Mesendoderm (in vitro differentiated cells): ENCODE data around the gene GLRA3.

Experiments
- DNase-seq: peaks from one replicate; pipeline ENCODE4 v3.0.0; 2013
- H2AK5ac ChIP-seq: 2 replicates; pipeline ENCODE4 v1.6.1; 2013; ENCODE audit warnings: low read length, inconsistent platforms
- H2BK120ac ChIP-seq: 2 replicates; pipeline ENCODE4 v1.6.1; 2013; ENCODE audit warnings: low read depth, mild to moderate bottlenecking, low read length, moderate library complexity, mixed read lengths
- H2BK15ac ChIP-seq: replicated peaks from 2 replicates; pipeline ENCODE4 v1.6.1; 2013; ENCODE audit warnings: low read depth, mild to moderate bottlenecking, moderate library complexity
- H2BK5ac ChIP-seq: 2 replicates; pipeline ENCODE4 v1.6.1; 2013; ENCODE audit warnings: low read length, inconsistent platforms
- H3K18ac ChIP-seq: 2 replicates; pipeline ENCODE4 v1.6.1; 2013; ENCODE audit warnings: mild to moderate bottlenecking, low read length, mixed read lengths
- H3K23ac ChIP-seq: one replicate; pipeline ENCODE4 v1.6.1; 2013; ENCODE audit warnings: low read length
- H3K27ac ChIP-seq: 2 replicates; pipeline ENCODE4 v1.5.1; 2013; ENCODE audit warnings: low read depth, mild to moderate bottlenecking, inconsistent platforms, low read length, moderate library complexity
- H3K27me3 ChIP-seq: 2 replicates; pipeline ENCODE4 v1.6.1; 2013; ENCODE audit warnings: low read length, control low read depth, mild to moderate bottlenecking, inconsistent platforms; ENCODE audit not compliant: insufficient read depth, poor library complexity
- H3K36me3 ChIP-seq: 2 replicates; pipeline ENCODE4 v1.6.1; 2013; ENCODE audit warnings: low read length, inconsistent platforms; ENCODE audit not compliant: control insufficient read depth, insufficient read depth
- H3K4ac ChIP-seq: one replicate; pipeline ENCODE4 v1.6.1; 2013; ENCODE audit warnings: low read depth, mild to moderate bottlenecking, low read length, moderate library complexity
- H3K4me1 ChIP-seq: 2 replicates; pipeline ENCODE4 v1.6.1; 2013; ENCODE audit warnings: low read depth, low read length, inconsistent platforms; ENCODE audit not compliant: control insufficient read depth
- H3K4me2 ChIP-seq: 2 replicates; pipeline ENCODE4 v1.6.1; 2013; ENCODE audit warnings: low read length
- H3K4me3 ChIP-seq: 2 replicates; pipeline ENCODE4 v1.5.1; 2013; ENCODE audit warnings: mild to moderate bottlenecking, low read length
- H3K56ac ChIP-seq: one replicate; pipeline ENCODE4 v1.6.1; 2013; ENCODE audit warnings: low read length
- H3K79me1 ChIP-seq: 2 replicates; pipeline ENCODE4 v1.6.1; 2013; ENCODE audit warnings: low read length, inconsistent platforms
- H3K79me2 ChIP-seq: 2 replicates; pipeline ENCODE4 v1.6.1; 2013; ENCODE audit warnings: mild to moderate bottlenecking, low read length; ENCODE audit not compliant: control insufficient read depth, insufficient read depth
- H3K9ac ChIP-seq: 2 replicates; pipeline ENCODE4 v1.6.1; 2013; ENCODE audit warnings: low read length, inconsistent platforms
- H4K5ac ChIP-seq: one replicate; pipeline ENCODE4 v1.6.1; 2013; ENCODE audit warnings: low read length
- H4K8ac ChIP-seq: one replicate; pipeline ENCODE4 v1.6.1; 2013; ENCODE audit warnings: low read depth, mild to moderate bottlenecking, control low read depth, low read length, moderate library complexity
- WGBS: extraction: QIAGEN DNeasy Blood & Tissue Kit; methylation state at CpG from one replicate; pipeline ENCODE4 v1.1.7; 2013; ENCODE audit warnings: low lambda C conversion rate, missing lambda C conversion rate; ENCODE audit not compliant: insufficient coverage; ENCODE audit errors: extremely low coverage; 5-methylcytosine and 5-hydroxymethylcytosine counted together

The GLRA3 gene

GRCh38 chr4:174717828-174718227 lies 111.2 kb downstream of the GLRA3 start:
- Histone ChIP-seq H3K27ac (no peak overlapping the region), H3K36me3 (no peaks in the 10 kb centered on the region), H3K4ac (no peak overlapping the region), H2BK5ac (no peak overlapping the region), H4K5ac (no peak overlapping the region), H3K79me2 (no peaks in the 10 kb centered on the region), H3K27me3 (no peaks in the 10 kb centered on the region), H2BK15ac (no peak overlapping the region), H3K23ac (no peak overlapping the region), H4K8ac (no peak overlapping the region), H3K56ac (no peak overlapping the region), H2BK120ac (no peak overlapping the region), H3K4me2 (no peak overlapping the region), H3K18ac (no peak overlapping the region), H3K9ac (no peak overlapping the region), H3K4me1 (no peaks in the 10 kb centered on the region), H2AK5ac (no peak overlapping the region), H3K4me3 (no peak overlapping the region), H3K79me1 (no peaks in the 10 kb centered on the region)
- DNase-seq = no peak
- no CpG with 5 or more reads among the region's 3 CpGs for WGBS

GRCh38 chr4:174716986-174717770 lies 111.9 kb downstream of the GLRA3 start:
- DNase-seq = no peak
- H3K23ac ChIP-seq = no peak overlapping the region
- H3K27me3 ChIP-seq = no peaks in the 10 kb centered on the region
- H3K27ac ChIP-seq = no peak overlapping the region
- H2AK5ac ChIP-seq = no peak overlapping the region
- no peaks in the 10 kb centered on the region for H3K79me1 ChIP-seq
- no peak overlapping the region for H2BK120ac ChIP-seq
- H3K4ac ChIP-seq = no peak overlapping the region
- H4K8ac ChIP-seq = no peak overlapping the region
- no peaks in the 10 kb centered on the region for H3K4me1 ChIP-seq
- no peaks in the 10 kb centered on the region for H3K79me2 ChIP-seq
- H3K56ac ChIP-seq = no peak overlapping the region
- no peak overlapping the region for H2BK5ac ChIP-seq
- no peak overlapping the region for H3K4me3 ChIP-seq
- H4K5ac ChIP-seq = no peak overlapping the region
- no peak overlapping the region for H3K18ac ChIP-seq
- no peak overlapping the region for H2BK15ac ChIP-seq
- WGBS = no CpG with 5 or more reads among the region's 3 CpGs
- H3K9ac ChIP-seq = no peak overlapping the region
- H3K4me2 ChIP-seq = no peak overlapping the region
- H3K36me3 ChIP-seq = no peaks in the 10 kb centered on the region

- DNase-seq = peak; percentile 77
- no CpG with 5 or more reads among the region's 8 CpGs for WGBS
Observed at GRCh38 chr4:174714393-174715211, 114.4 kb downstream of the GLRA3 start.

GRCh38 chr4:174713821-174714220 lies 115.2 kb downstream of the GLRA3 start:
- Histone ChIP-seq H3K9ac (no peak overlapping the region), H2BK15ac (no peak overlapping the region), H3K23ac (no peak overlapping the region), H3K36me3 (no peaks in the 10 kb centered on the region), H3K56ac (no peak overlapping the region), H3K4me2 (no peak overlapping the region), H4K8ac (no peak overlapping the region), H3K27ac (no peak overlapping the region), H3K79me1 (no peaks in the 10 kb centered on the region), H3K4me1 (no peaks in the 10 kb centered on the region), H4K5ac (no peak overlapping the region), H2BK120ac (no peak overlapping the region), H3K4me3 (no peak overlapping the region), H3K18ac (peak overlapping the region; percentile 51), H2BK5ac (no peak overlapping the region), H2AK5ac (no peak overlapping the region), H3K27me3 (no peaks in the 10 kb centered on the region), H3K79me2 (no peaks in the 10 kb centered on the region), H3K4ac (no peak overlapping the region)
- no CpG with 5 or more reads among the region's 2 CpGs for WGBS
- DNase-seq = peak; percentile 47

More at GRCh38 chr4:174714393-174715211, 114.4 kb downstream of the GLRA3 start:
- H3K23ac ChIP-seq = no peak overlapping the region
- no peak overlapping the region for H2BK15ac ChIP-seq
- H3K9ac ChIP-seq = no peak overlapping the region
- no peak overlapping the region for H4K5ac ChIP-seq
- H3K36me3 ChIP-seq = no peaks in the 10 kb centered on the region
- no peak overlapping the region for H3K4ac ChIP-seq
- H3K79me1 ChIP-seq = no peaks in the 10 kb centered on the region
- H3K56ac ChIP-seq = no peak overlapping the region
- H3K79me2 ChIP-seq = no peaks in the 10 kb centered on the region
- no peak overlapping the region for H4K8ac ChIP-seq
- no peak overlapping the region for H2AK5ac ChIP-seq
- no peak overlapping the region for H3K4me3 ChIP-seq
- no peak overlapping the region for H2BK120ac ChIP-seq
- no peak overlapping the region for H3K27ac ChIP-seq
- H3K4me1 ChIP-seq = no peaks in the 10 kb centered on the region
- H3K27me3 ChIP-seq = no peaks in the 10 kb centered on the region
- no peak overlapping the region for H3K4me2 ChIP-seq
- no peak overlapping the region for H2BK5ac ChIP-seq
- no peak overlapping the region for H3K18ac ChIP-seq

GRCh38 chr4:174713181-174713580 lies 115.9 kb downstream of the GLRA3 start:
- Histone ChIP-seq H3K27me3 (no peaks in the 10 kb centered on the region), H2BK120ac (no peak overlapping the region), H3K79me2 (no peaks in the 10 kb centered on the region), H4K8ac (no peak overlapping the region), H3K79me1 (no peaks in the 10 kb centered on the region), H2AK5ac (no peak overlapping the region), H3K4me2 (no peak overlapping the region), H2BK15ac (no peak overlapping the region), H3K23ac (no peak overlapping the region), H3K27ac (no peak overlapping the region), H3K9ac (no peak overlapping the region), H3K18ac (no peak overlapping the region), H3K4me3 (no peak overlapping the region), H3K4ac (no peak overlapping the region), H3K36me3 (no peaks in the 10 kb centered on the region), H3K4me1 (no peaks in the 10 kb centered on the region), H3K56ac (no peak overlapping the region), H4K5ac (no peak overlapping the region), H2BK5ac (no peak overlapping the region)
- peak; percentile 5 for DNase-seq
- 94% methylated on average over 2 of the region's 2 CpGs for WGBS
